BE2C (cell line): ENCODE data around the gene HDDC3.

Experiments
- DNase-seq: peaks from one replicate; pipeline ENCODE4 v3.0.0-alpha.2; 2020
- H3K27me3 ChIP-seq: fragments of 250-450 bp; sonication (Bioruptor Pico); 2 replicates; pipeline ENCODE4 v1.5.1; 2020; ENCODE audit warnings: mild to moderate bottlenecking
- H3K36me3 ChIP-seq: fragments of 250-450 bp; sonication (Bioruptor Pico); 2 replicates; pipeline ENCODE4 v1.5.1; 2020; ENCODE audit warnings: mild to moderate bottlenecking
- H3K4me1 ChIP-seq: fragments of 250-450 bp; sonication (Bioruptor Pico); 2 replicates; pipeline ENCODE4 v1.5.1; 2020
- H3K4me3 ChIP-seq: 2 replicates; pipeline ENCODE4 v1.5.1; 2011; ENCODE audit warnings: low read depth, low read length
- H3K9me3 ChIP-seq: fragments of 250-450 bp; sonication (Bioruptor Pico); 2 replicates; pipeline ENCODE4 v1.5.1; 2020
- CTCF ChIP-seq: IDR thresholded peaks from 2 replicates; pipeline ENCODE4 v1.5.1; 2012; ENCODE audit warnings: mild to moderate bottlenecking, low read depth, low read length

HDDC3 gene

GRCh38 chr15:90955624-90956273, 23.4 kb upstream of the HDDC3 start:
- no peaks in the 10 kb centered on the region for H3K9me3 ChIP-seq
- peaks cover 24% of the 10 kb centered on the region for H3K36me3 ChIP-seq
- H3K4me1 ChIP-seq: peaks cover 10% of the 10 kb centered on the region
- DNase-seq: no peak
- no peak for TF ChIP-seq CTCF
- H3K4me3 ChIP-seq: peak overlapping the region; percentile 85
- no peaks in the 10 kb centered on the region for H3K27me3 ChIP-seq

- no peak for TF ChIP-seq CTCF
- H3K4me1 ChIP-seq: peaks cover 10% of the 10 kb centered on the region
- peak; percentile 96 for DNase-seq
Observed at GRCh38 chr15:90954712-90955623, 22.6 kb upstream of the HDDC3 start, which contains the start of gene RCCD1. RCCD1 (plus strand) TSS chr15:90954884; CDS start chr15:90956735, 1,851 bp downstream.

GRCh38 chr15:90953947-90954711, 21.8 kb upstream of the HDDC3 start:
- Histone ChIP-seq H3K4me1 (peaks cover 10% of the 10 kb centered on the region), H3K9me3 (no peaks in the 10 kb centered on the region), H3K27me3 (no peaks in the 10 kb centered on the region), H3K36me3 (peaks cover 31% of the 10 kb centered on the region), H3K4me3 (peak overlapping the region; percentile 85; the same call in 1 of the 2 replicates)
- no peak for TF ChIP-seq CTCF
- DNase-seq: no peak

More at GRCh38 chr15:90954712-90955623, 22.6 kb upstream of the HDDC3 start, which contains the start of gene RCCD1:
- H3K9me3 ChIP-seq: no peaks in the 10 kb centered on the region
- peak within 1 kb of the TSS; percentile 85 for H3K4me3 ChIP-seq
- H3K27me3 ChIP-seq: no peaks in the 10 kb centered on the region
- H3K36me3 ChIP-seq: peaks cover 23% of the 10 kb centered on the region

- no peak for DNase-seq
- Histone ChIP-seq H3K4me3 (no peak overlapping the region), H3K9me3 (no peaks in the 10 kb centered on the region), H3K4me1 (peaks cover 10% of the 10 kb centered on the region), H3K36me3 (peaks cover 36% of the 10 kb centered on the region), H3K27me3 (no peaks in the 10 kb centered on the region)
- TF ChIP-seq CTCF: no peak
Observed at GRCh38 chr15:90952901-90953677, 20.7 kb upstream of the HDDC3 start.

- H3K27me3 ChIP-seq: no peaks in the 10 kb centered on the region
- peaks cover 44% of the 10 kb centered on the region for H3K36me3 ChIP-seq
- no peak for DNase-seq
- no peaks in the 10 kb centered on the region for H3K4me1 ChIP-seq
- no peaks in the 10 kb centered on the region for H3K9me3 ChIP-seq
- no peak for TF ChIP-seq CTCF
- H3K4me3 ChIP-seq: no peak overlapping the region
Observed at GRCh38 chr15:90950676-90951075, 18.3 kb upstream of the HDDC3 start.
